ENCODE measurements around the gene RAB27A.

RAB27A gene

GRCh38 chr15:55247311-55247710, 42.3 kb downstream of the RAB27A start:
- POLR2A ChIA-PET: interaction anchor here (1.2 kb wide), 1 partner anchor 20 kb away, joined by 4 read pairs; no protein-coding TSS in a partner anchor
- CTCF ChIA-PET: no interaction called here
- DNase-seq (ENCODE audit: extremely low spot score): no peak
- TF ChIP-seq FOXK2 (IDR thresholded peaks at IDR 0.05) (no peak), HDGF (IDR thresholded peaks at IDR 0.05; ENCODE audit: borderline replicate concordance) (no peak), TARDBP (IDR thresholded peaks at IDR 0.05) (no peak), NFRKB (IDR thresholded peaks at IDR 0.05) (no peak), FOXM1 (IDR thresholded peaks at IDR 0.05; ENCODE audit: borderline replicate concordance) (no peak), SUZ12 (IDR thresholded peaks at IDR 0.05) (no peak), CTBP1 (IDR thresholded peaks at IDR 0.05; ENCODE audit: borderline replicate concordance) (no peak), FOXA1 (IDR thresholded peaks at IDR 0.05) (no peak), ARNT (IDR thresholded peaks at IDR 0.05) (no peak)

- no peak for DNase-seq (ENCODE audit: extremely low spot score)
- CTCF ChIA-PET: no interaction called here
- TF ChIP-seq ARNT (IDR thresholded peaks at IDR 0.05) (no peak), FOXK2 (IDR thresholded peaks at IDR 0.05) (no peak), CTBP1 (IDR thresholded peaks at IDR 0.05; ENCODE audit: borderline replicate concordance) (no peak), FOXA1 (IDR thresholded peaks at IDR 0.05) (no peak), SP1 (IDR thresholded peaks at IDR 0.05) (no peak), ZNF384 (IDR thresholded peaks at IDR 0.05) (no peak), TARDBP (IDR thresholded peaks at IDR 0.05) (no peak), ELF4 (IDR thresholded peaks at IDR 0.05) (no peak), NFRKB (IDR thresholded peaks at IDR 0.05) (no peak), L3MBTL2 (conservative IDR thresholded peaks at IDR 0.05) (no peak), LEF1 (IDR thresholded peaks at IDR 0.05; ENCODE audit: borderline replicate concordance) (no peak), SUZ12 (IDR thresholded peaks at IDR 0.05) (no peak), HDGF (IDR thresholded peaks at IDR 0.05; ENCODE audit: borderline replicate concordance) (no peak), FOXM1 (IDR thresholded peaks at IDR 0.05; ENCODE audit: borderline replicate concordance) (no peak)
- POLR2A ChIA-PET: interaction anchor here (1.2 kb wide), 1 partner anchor 21 kb away, joined by 4 read pairs; no protein-coding TSS in a partner anchor
Observed at GRCh38 chr15:55246567-55246966, 43.0 kb downstream of the RAB27A start.

- TF ChIP-seq TARDBP (IDR thresholded peaks at IDR 0.05): no peak
- TF ChIP-seq ELF4 (IDR thresholded peaks at IDR 0.05): no peak
- no peak for TF ChIP-seq PKNOX1 (IDR thresholded peaks at IDR 0.05)
- no peak for TF ChIP-seq L3MBTL2 (conservative IDR thresholded peaks at IDR 0.05)
- TF ChIP-seq FOXK2 (IDR thresholded peaks at IDR 0.05): no peak
- TF ChIP-seq NFRKB (IDR thresholded peaks at IDR 0.05): no peak
- no peak for TF ChIP-seq ARNT (IDR thresholded peaks at IDR 0.05)
- no peak for TF ChIP-seq FOXM1 (IDR thresholded peaks at IDR 0.05; ENCODE audit: borderline replicate concordance)
- TF ChIP-seq CTBP1 (IDR thresholded peaks at IDR 0.05; ENCODE audit: borderline replicate concordance): no peak
- TF ChIP-seq SUZ12 (IDR thresholded peaks at IDR 0.05): no peak
- no peak for TF ChIP-seq ZNF384 (IDR thresholded peaks at IDR 0.05)
- no peak for TF ChIP-seq FOXA1 (IDR thresholded peaks at IDR 0.05)
- no peak for TF ChIP-seq LEF1 (IDR thresholded peaks at IDR 0.05; ENCODE audit: borderline replicate concordance)
- TF ChIP-seq SP1 (IDR thresholded peaks at IDR 0.05): no peak
- TF ChIP-seq BHLHE40 (IDR thresholded peaks at IDR 0.05; ENCODE audit: borderline replicate concordance): no peak
- no peak for TF ChIP-seq HDGF (IDR thresholded peaks at IDR 0.05; ENCODE audit: borderline replicate concordance)
- no peak for DNase-seq (ENCODE audit: extremely low spot score)
- ChIA-PET CTCF (no interaction called here), POLR2A (no interaction called here)
Observed at GRCh38 chr15:55245059-55245458, 44.6 kb downstream of the RAB27A start.

- CTCF ChIA-PET: no interaction called here
- DNase-seq (ENCODE audit: extremely low spot score): no peak
- no peak for TF ChIP-seq ZNF384 (IDR thresholded peaks at IDR 0.05)
- TF ChIP-seq HDGF (IDR thresholded peaks at IDR 0.05; ENCODE audit: borderline replicate concordance): no peak
Observed at GRCh38 chr15:55241891-55242290, 47.7 kb downstream of the RAB27A start.

GRCh38 chr15:55241186-55241585, 48.4 kb downstream of the RAB27A start:
- DNase-seq (ENCODE audit: extremely low spot score): no peak
- POLR2A ChIA-PET: no interaction called here
- TF ChIP-seq LEF1 (IDR thresholded peaks at IDR 0.05; ENCODE audit: borderline replicate concordance) (no peak), NFRKB (IDR thresholded peaks at IDR 0.05) (no peak), FOXA1 (IDR thresholded peaks at IDR 0.05) (no peak), ZNF384 (IDR thresholded peaks at IDR 0.05) (no peak)
- CTCF ChIA-PET: no interaction called here

More at GRCh38 chr15:55241891-55242290, 47.7 kb downstream of the RAB27A start:
- POLR2A ChIA-PET: no interaction called here

GRCh38 chr15:55240125-55240760, 49.4 kb downstream of the RAB27A start:
- CTCF ChIA-PET: no interaction called here
- POLR2A ChIA-PET: no interaction called here

GRCh38 chr15:55239440-55240124, 50.0 kb downstream of the RAB27A start:
- ChIA-PET CTCF (no interaction called here), POLR2A (no interaction called here)
- DNase-seq (ENCODE audit: extremely low spot score): no peak
- TF ChIP-seq SUZ12 (IDR thresholded peaks at IDR 0.05): no peak
- TF ChIP-seq LEF1 (IDR thresholded peaks at IDR 0.05; ENCODE audit: borderline replicate concordance): no peak
- no peak for TF ChIP-seq L3MBTL2 (conservative IDR thresholded peaks at IDR 0.05)
- TF ChIP-seq HDGF (IDR thresholded peaks at IDR 0.05; ENCODE audit: borderline replicate concordance): no peak
- no peak for TF ChIP-seq FOXA1 (IDR thresholded peaks at IDR 0.05)
- TF ChIP-seq PKNOX1 (IDR thresholded peaks at IDR 0.05): no peak
- TF ChIP-seq ARNT (IDR thresholded peaks at IDR 0.05): no peak
- TF ChIP-seq ZNF384 (IDR thresholded peaks at IDR 0.05): no peak
- TF ChIP-seq FOXM1 (IDR thresholded peaks at IDR 0.05; ENCODE audit: borderline replicate concordance): no peak
- no peak for TF ChIP-seq FOXK2 (IDR thresholded peaks at IDR 0.05)
- TF ChIP-seq BHLHE40 (IDR thresholded peaks at IDR 0.05; ENCODE audit: borderline replicate concordance): no peak
- no peak for TF ChIP-seq SP1 (IDR thresholded peaks at IDR 0.05)
- TF ChIP-seq NFRKB (IDR thresholded peaks at IDR 0.05): no peak
- TF ChIP-seq ELF4 (IDR thresholded peaks at IDR 0.05): no peak
- TF ChIP-seq CTBP1 (IDR thresholded peaks at IDR 0.05; ENCODE audit: borderline replicate concordance): no peak
- no peak for TF ChIP-seq TARDBP (IDR thresholded peaks at IDR 0.05)

More at GRCh38 chr15:55240125-55240760, 49.4 kb downstream of the RAB27A start:
- no peak for TF ChIP-seq FOXM1 (IDR thresholded peaks at IDR 0.05; ENCODE audit: borderline replicate concordance)
- no peak for DNase-seq (ENCODE audit: extremely low spot score)
